GM12878 (cell line): ENCODE measurements around the gene ACTA2. TPM values are rescaled to one million over a fixed set of nuclear protein-coding genes. Genes with fewer than 3 reads are reported as not detected.

ENCODE experiments used
- ATAC-seq: fragments of 200-7000 bp; cut with Tn5 transposase; 3 replicates; pipeline ENCODE4 v1.9.1; 2020; ENCODE audit warnings: mild to moderate bottlenecking, moderate library complexity
- BruUV-seq: library from RNA; stranded (reverse); fragments of 400-500 nt; replicated peaks from 2 replicates; lab custom pipeline; 2021; lab: Mats Ljungman, UMichigan
- CTCF ChIA-PET: fragments of 300-600 bp; sonication (Branson Sonifier 250); formaldehyde crosslinking; extraction: SDS; loops from one replicate; lab custom pipeline; 2021; ENCODE audit warnings: inconsistent platforms; lab: Yijun Ruan, JAX
- POLR2A ChIA-PET: fragments of 350-600 bp; formaldehyde crosslinking; extraction: SDS; loops from one replicate; lab custom pipeline; 2021; ENCODE audit warnings: inconsistent platforms; lab: Charles Lee
- RAD21 ChIA-PET: fragments of 300-600 bp; sonication (Branson Sonifier 250); formaldehyde crosslinking; loops from one replicate; lab custom pipeline; 2023; ENCODE audit warnings: antibody characterized with exemption; ENCODE audit not compliant: unreplicated experiment; lab: Charles Lee
- SMC1A ChIA-PET: fragments of 300-600 bp; sonication (Branson Sonifier 250); formaldehyde crosslinking; loops from one replicate; lab custom pipeline; 2023; ENCODE audit not compliant: unreplicated experiment, uncharacterized antibody; lab: Charles Lee
- DNase-seq: peaks from one replicate; pipeline ENCODE4 v3.0.0-alpha.2; 2011; ENCODE audit warnings: low read depth, low spot score
- FAIRE-seq: peaks from 3 replicates; lab custom pipeline; 2011; peaks lifted over from hg19 to GRCh38; lab: Jason Lieb, UNC
- H2AFZ ChIP-seq: 2 replicates; pipeline ENCODE4 v1.6.0; 2011; ENCODE audit warnings: low read depth, low read length, control low read depth; ENCODE audit not compliant: control insufficient read depth
- H3K27ac ChIP-seq: 2 replicates; pipeline ENCODE4 v1.5.1; 2011; ENCODE audit warnings: control low read depth; ENCODE audit not compliant: control insufficient read depth, insufficient read depth
- H3K27me3 ChIP-seq, 2 experiments: replicated peaks in 1 of 2; 2 replicates each; pipeline versions ENCODE4 v1.6.0 to v1.6.1; 2011; ENCODE audit warnings: low read length in 1 of 2; ENCODE audit not compliant: control insufficient read depth in 2 of 2, insufficient read depth in 2 of 2
- H3K36me3 ChIP-seq, 2 experiments: 2 replicates each; pipeline ENCODE4 v1.5.1; 2011; ENCODE audit warnings: low read length in 1 of 2; ENCODE audit not compliant: control insufficient read depth in 2 of 2, insufficient read depth in 2 of 2
- H3K4me1 ChIP-seq: 2 replicates; pipeline ENCODE4 v1.6.1; 2011; ENCODE audit warnings: mild to moderate bottlenecking, low read length, moderate library complexity, mixed read lengths; ENCODE audit not compliant: control insufficient read depth, insufficient read depth
- H3K4me2 ChIP-seq: 2 replicates; pipeline ENCODE4 v1.6.0; 2011; ENCODE audit warnings: control low read depth; ENCODE audit not compliant: control insufficient read depth, insufficient read depth
- H3K4me3 ChIP-seq: fragments of 200-600 bp; sonication (generic); 2 replicates; pipeline ENCODE4 v1.5.1; 2016
- H3K79me2 ChIP-seq: 2 replicates; pipeline ENCODE4 v1.6.0; 2011; ENCODE audit warnings: low read length; ENCODE audit not compliant: control insufficient read depth, insufficient read depth
- H3K9ac ChIP-seq: 2 replicates; pipeline ENCODE4 v1.8.0; 2011; ENCODE audit warnings: low read length, control low read depth, mixed read lengths; ENCODE audit not compliant: control insufficient read depth, insufficient read depth
- H3K9me3 ChIP-seq: replicated peaks from 3 replicates; pipeline ENCODE4 v1.5.1; 2011; ENCODE audit warnings: mild to moderate bottlenecking, low read length; ENCODE audit not compliant: control insufficient read depth, insufficient read depth
- H4K20me1 ChIP-seq: 2 replicates; pipeline ENCODE4 v1.6.0; 2011; ENCODE audit not compliant: control insufficient read depth, insufficient read depth
- BCL3 ChIP-seq: IDR thresholded peaks from 2 replicates; pipeline ENCODE4 v1.6.1; 2011; ENCODE audit warnings: borderline replicate concordance, low read depth, mild to moderate bottlenecking, moderate library complexity, low read length; ENCODE audit not compliant: insufficient read depth, poor library complexity, severe bottlenecking
- ELK1 ChIP-seq: IDR thresholded peaks from 2 replicates; pipeline ENCODE4 v1.6.1; 2012; ENCODE audit warnings: low read depth, low read length, improper control_type of control experiment
- WGBS: methylation state at CpG from one replicate; pipeline ENCODE4 v1.1.6; 2016; ENCODE audit warnings: low lambda C conversion rate; ENCODE audit not compliant: insufficient replicate concordance, insufficient coverage; ENCODE audit errors: missing lambda C conversion rate; 5-methylcytosine and 5-hydroxymethylcytosine counted together
- in situ Hi-C: fragments of 300-500 bp; cut with MboI; formaldehyde crosslinking; loops from 9 replicates; pipeline ENCODE4 v1.14.3; 2018; ENCODE audit warnings: mixed read lengths
- intact Hi-C: fragments of 100-400 bp; cut with micrococcal nuclease; formaldehyde crosslinking; loops from one replicate; pipeline ENCODE4 v1.14.2; 2022; ENCODE audit not compliant: unreplicated experiment
- polyA plus RNA-seq, 11 experiments: library from polyadenylated mRNA; depleted of rRNA in 4 of 11; unstranded in 6 of 11; stranded (reverse) in 5 of 11; fragments of >200 nt; fragmentation: Nextera tagmentation in 4 of 11; fragmentation: Illumina TruSeq in 1 of 11; extraction: Ambion mirVana in 4 of 11; extraction: Trizol in 1 of 11; gene quantifications; 1 replicate in 1 of 11; 2 replicates in 10 of 11; pipeline versions ENCODE4 v1.2.1 to v1.2.3, GENCODE V29; 2011 to 2016; ENCODE audit warnings: inconsistent platforms in 2 of 11, missing spikeins in 2 of 11, low read depth in 1 of 11
- total RNA-seq, 4 experiments: library from RNA; depleted of rRNA in 3 of 4; stranded (reverse); fragments of >200 nt in 3 of 4; fragmentation: Illumina TruSeq in 1 of 4; extraction: Trizol in 1 of 4; gene quantifications; 2 replicates each; pipeline versions ENCODE4 v1.2.1 to v1.2.3, GENCODE V29; 2013 to 2021

The ACTA2 gene
- total and polyA plus RNA-seq, 10 of the 15 experiments (the other 5 are each of a cell fraction or from before 2014, with no cell fraction given): 7.4 to 78.2 (median 32.4) TPM

- no peak for TF ChIP-seq BCL3
Observed at GRCh38 chr10:88971221-88972061, 18.9 kb upstream of the ACTA2 start (continued).

- Histone ChIP-seq H2AFZ (no peak overlapping the region), H3K4me1 (no peaks in the 10 kb centered on the region), H3K4me3 (no peak overlapping the region), H4K20me1 (no peaks in the 10 kb centered on the region), H3K9ac (no peak overlapping the region), H3K36me3 (no peaks in the 10 kb centered on the region), H3K27me3 (no peaks in the 10 kb centered on the region), H3K4me2 (no peak overlapping the region), H3K9me3 (no peaks in the 10 kb centered on the region), H3K79me2 (no peaks in the 10 kb centered on the region), H3K27ac (no peak overlapping the region)
- no peak for TF ChIP-seq ELK1
- ChIA-PET CTCF (interaction anchor here (1.3 to 1.6 kb wide), 2 partner anchors 19 to 35 kb away, joined by 4 to 5 read pairs; no protein-coding TSS in a partner anchor), RAD21 (no interaction called here), SMC1A (no interaction called here), POLR2A (no interaction called here)
- ATAC-seq: no peak
- WGBS: 95% methylated on average over 2 of the region's 2 CpGs
- DNase-seq: no peak
- in situ Hi-C loops (no loop called here), intact Hi-C loops (no loop called here)
- no peak for FAIRE-seq
- no TSS peak for BruUV-seq
Observed at GRCh38 chr10:88968391-88968790, 15.8 kb upstream of the ACTA2 start.
